Neural cell (in vitro differentiated cells): ENCODE results near the gene HS3ST5. TPM values are rescaled to one million over a fixed set of nuclear protein-coding genes. Genes with fewer than 3 reads are reported as not detected.

Experiments used
- H2AFZ ChIP-seq: fragments of 200-600, 300-800 bp; sonication (generic), shearing (Covaris generic); 2 replicates; pipeline ENCODE4 v1.6.0; 2014; ENCODE audit warnings: low read depth, mild to moderate bottlenecking, antibody characterized with exemption, low read length, moderate library complexity
- H3F3A ChIP-seq: fragments of 200-600 bp; shearing (Covaris generic); 2 replicates; pipeline ENCODE4 v1.6.1; 2016; ENCODE audit warnings: mild to moderate bottlenecking, moderate library complexity, mixed read lengths, antibody characterized with exemption, low read length; ENCODE audit not compliant: insufficient read depth, poor library complexity, severe bottlenecking
- H3K27ac ChIP-seq: fragments of 200-600, 300-800 bp; sonication (generic), shearing (Covaris generic); 2 replicates; pipeline ENCODE4 v1.5.1; 2014; ENCODE audit warnings: mild to moderate bottlenecking, low read length, moderate library complexity
- H3K27me3 ChIP-seq: fragments of 300-800, 200-600 bp; sonication (generic), shearing (Covaris generic); 2 replicates; pipeline ENCODE4 v1.6.0; 2014; ENCODE audit warnings: mild to moderate bottlenecking, low read depth, low read length, moderate library complexity; ENCODE audit not compliant: insufficient read depth
- H3K36me3 ChIP-seq: fragments of 300-800, 200-600 bp; sonication (generic), shearing (Covaris generic); 2 replicates; pipeline ENCODE4 v1.5.1; 2014; ENCODE audit warnings: mild to moderate bottlenecking, antibody characterized with exemption, low read length, moderate library complexity; ENCODE audit not compliant: insufficient read depth
- H3K4me2 ChIP-seq: fragments of 300-800, 200-600 bp; sonication (generic), shearing (Covaris generic); 2 replicates; pipeline ENCODE4 v1.6.0; 2014; ENCODE audit warnings: mild to moderate bottlenecking, low read length
- H3K4me3 ChIP-seq: fragments of 300-800, 200-600 bp; sonication (generic), shearing (Covaris generic); 2 replicates; pipeline ENCODE4 v1.5.1; 2014; ENCODE audit warnings: mild to moderate bottlenecking, low read length, moderate library complexity
- H3K79me2 ChIP-seq: fragments of 200-600 bp; shearing (Covaris generic); replicated peaks from 2 replicates; pipeline ENCODE4 v1.6.0; 2014; ENCODE audit warnings: mild to moderate bottlenecking, low read length, moderate library complexity; ENCODE audit not compliant: insufficient read depth
- H3K9ac ChIP-seq: fragments of 300-800, 200-600 bp; sonication (generic), shearing (Covaris generic); 2 replicates; pipeline ENCODE4 v1.6.1; 2016; ENCODE audit warnings: mild to moderate bottlenecking, low read length, mixed read lengths
- H3K9me2 ChIP-seq: fragments of 200-600 bp; shearing (Covaris generic); 2 replicates; pipeline ENCODE4 v1.6.1; 2016; ENCODE audit warnings: mild to moderate bottlenecking, low read length, mixed read lengths; ENCODE audit not compliant: insufficient read depth
- H3K9me3 ChIP-seq: fragments of 200-600, 300-800 bp; sonication (generic), shearing (Covaris generic); 2 replicates; pipeline ENCODE4 v1.6.1; 2016; ENCODE audit warnings: mild to moderate bottlenecking, mixed run types, low read length, moderate library complexity, mixed read lengths
- H4K20me1 ChIP-seq: fragments of 200-600 bp; shearing (Covaris generic); 2 replicates; pipeline ENCODE4 v1.6.1; 2016; ENCODE audit warnings: mild to moderate bottlenecking, mixed run types; ENCODE audit not compliant: insufficient read depth
- CTCF ChIP-seq: fragments of 450-650 bp; IDR thresholded peaks from 2 replicates; pipeline ENCODE4 v1.5.1; 2014; ENCODE audit warnings: antibody characterized with exemption, mild to moderate bottlenecking, moderate library complexity; ENCODE audit not compliant: poor library complexity, severe bottlenecking
- EP300 ChIP-seq: fragments of 450-650 bp; conservative IDR thresholded peaks from 2 replicates; pipeline ENCODE4 v1.6.1; 2014; ENCODE audit warnings: antibody characterized with exemption, mild to moderate bottlenecking, moderate library complexity; ENCODE audit not compliant: poor library complexity, severe bottlenecking
- EZH2 ChIP-seq: fragments of 200-600, 300-800 bp; shearing (Covaris generic), sonication (generic); IDR thresholded peaks from 2 replicates; pipeline ENCODE4 v1.6.1; 2014; ENCODE audit warnings: antibody characterized with exemption, low read length, borderline replicate concordance, mild to moderate bottlenecking; ENCODE audit not compliant: insufficient read depth, poor library complexity, severe bottlenecking
- MXI1 ChIP-seq: fragments of 450-650 bp; conservative IDR thresholded peaks from 2 replicates; pipeline ENCODE4 v1.6.1; 2014; ENCODE audit warnings: antibody characterized with exemption, mild to moderate bottlenecking; ENCODE audit not compliant: poor library complexity, severe bottlenecking
- POLR2AphosphoS5 ChIP-seq: IDR thresholded peaks from 2 replicates; pipeline ENCODE4 v1.6.1; 2012
- RAD21 ChIP-seq: fragments of 450-650 bp; conservative IDR thresholded peaks from 2 replicates; pipeline ENCODE4 v1.6.1; 2014; ENCODE audit warnings: antibody characterized with exemption, mild to moderate bottlenecking, moderate library complexity
- REST ChIP-seq: IDR thresholded peaks from 2 replicates; pipeline ENCODE4 v1.6.1; 2012; ENCODE audit warnings: borderline replicate concordance
- SMC3 ChIP-seq: fragments of 450-650 bp; conservative IDR thresholded peaks from 2 replicates; pipeline ENCODE4 v1.6.1; 2014; ENCODE audit warnings: antibody characterized with exemption, mild to moderate bottlenecking, moderate library complexity; ENCODE audit not compliant: poor library complexity
- TAF1 ChIP-seq: IDR thresholded peaks from 2 replicates; pipeline ENCODE4 v1.6.1; 2012; ENCODE audit warnings: low read depth
- polyA plus RNA-seq: library from polyadenylated mRNA; depleted of rRNA; stranded (reverse); fragments of >200 nt; gene quantifications from 2 replicates; pipeline ENCODE4 v1.2.3, GENCODE V29; 2014

The HS3ST5 gene
- polyA plus RNA-seq, 1 donor from 2014 or later: not detected

- Histone ChIP-seq H3K9me3 (no peaks in the 10 kb centered on the region), H3K27me3 (no peaks in the 10 kb centered on the region), H3K27ac (no peak overlapping the region)
Measured at GRCh38 chr6:114135363-114135971, 207.4 kb downstream of the HS3ST5 start.

GRCh38 chr6:114133816-114134215 lies 209.0 kb downstream of the HS3ST5 start:
- Histone ChIP-seq H3K27ac (no peak overlapping the region), H4K20me1 (no peaks in the 10 kb centered on the region), H3K27me3 (no peaks in the 10 kb centered on the region), H3F3A (no peaks in the 10 kb centered on the region), H3K36me3 (no peaks in the 10 kb centered on the region), H3K4me2 (no peak overlapping the region), H3K9me2 (no peaks in the 10 kb centered on the region), H2AFZ (no peak overlapping the region), H3K9me3 (no peaks in the 10 kb centered on the region), H3K79me2 (no peaks in the 10 kb centered on the region), H3K9ac (no peak overlapping the region), H3K4me3 (no peak overlapping the region)
- TF ChIP-seq REST: no peak
- no peak for TF ChIP-seq EZH2
- TF ChIP-seq POLR2AphosphoS5: no peak
- no peak for TF ChIP-seq TAF1
- no peak for TF ChIP-seq MXI1
- no peak for TF ChIP-seq CTCF
- TF ChIP-seq SMC3: no peak
- TF ChIP-seq RAD21: no peak
- no peak for TF ChIP-seq EP300

More at GRCh38 chr6:114135363-114135971, 207.4 kb downstream of the HS3ST5 start:
- Histone ChIP-seq H3F3A (no peaks in the 10 kb centered on the region), H3K4me3 (no peak overlapping the region), H3K9ac (no peak overlapping the region), H4K20me1 (no peaks in the 10 kb centered on the region), H3K4me2 (no peak overlapping the region), H3K79me2 (no peaks in the 10 kb centered on the region), H3K9me2 (no peaks in the 10 kb centered on the region), H2AFZ (no peak overlapping the region), H3K36me3 (no peaks in the 10 kb centered on the region)
- TF ChIP-seq CTCF: no peak
- TF ChIP-seq TAF1: no peak
- no peak for TF ChIP-seq SMC3
- no peak for TF ChIP-seq EP300
- TF ChIP-seq MXI1: no peak
- TF ChIP-seq POLR2AphosphoS5: no peak
